Esophagus muscularis mucosa (tissue), 4 donors: Measurements from ENCODE around the gene CLCNKB. TPM values are rescaled to one million over a fixed set of nuclear protein-coding genes. Genes with fewer than 3 reads are reported as not detected.
"Not testable (repeated sequence)": the region's sequence is repeated elsewhere in the genome, so short reads cannot be mapped to it uniquely, and the experiment has no call there.

Experiments
- DNase-seq: peaks from one replicate; pipeline ENCODE4 v3.0.0-alpha.2; 2017; ENCODE audit errors: extremely low spot score
- H3K27ac ChIP-seq, 4 donors: fragments of 200-600 bp; sonication (generic); replicated peaks in 1 of 4; 1 replicate in 3 of 4; 2 replicates in 1 of 4; pipeline ENCODE4 v1.5.1; 2016 to 2019; ENCODE audit warnings: mild to moderate bottlenecking in 1 of 4
- H3K27me3 ChIP-seq, 4 donors: fragments of 200-600 bp; sonication (generic); one replicate each; pipeline versions ENCODE4 v1.5.1 to v1.6.0; 2016 to 2019
- H3K36me3 ChIP-seq, 4 donors: fragments of 200-600 bp; sonication (generic); one replicate each; pipeline ENCODE4 v1.5.1; 2016 to 2019
- H3K4me1 ChIP-seq, 4 donors: fragments of 200-600 bp; sonication (generic); one replicate each; pipeline ENCODE4 v1.5.1; 2016 to 2019
- H3K4me3 ChIP-seq, 4 donors: fragments of 200-600 bp; sonication (generic); 1 replicate in 2 of 4; 2 replicates in 2 of 4; pipeline ENCODE4 v1.5.1; 2016 to 2019; ENCODE audit warnings: mild to moderate bottlenecking in 4 of 4, moderate library complexity in 1 of 4
- H3K9me3 ChIP-seq, 4 donors: fragments of 200-600 bp; sonication (generic); 1 replicate in 3 of 4; 2 replicates in 1 of 4; pipeline ENCODE4 v1.5.1; 2016 to 2019
- CTCF ChIP-seq, 3 experiments: fragments of 200-600 bp in 2 of 3; fragments of 450-650 bp in 1 of 3; sonication (generic) in 2 of 3; IDR thresholded peaks; one replicate each; pipeline ENCODE4 v1.5.1; 2017 to 2019; ENCODE audit warnings: antibody characterized with exemption in 3 of 3, mild to moderate bottlenecking in 2 of 3, moderate library complexity in 1 of 3
- EP300 ChIP-seq: sonication (generic); formaldehyde crosslinking; IDR thresholded peaks from one replicate; pipeline ENCODE4 v1.6.1; 2017; ENCODE audit warnings: antibody characterized with exemption
- POLR2A ChIP-seq: fragments of 450-650 bp; IDR thresholded peaks from one replicate; pipeline ENCODE4 v1.6.1; 2017; ENCODE audit warnings: antibody characterized with exemption, moderate library complexity, mild to moderate bottlenecking, low read depth
- POLR2AphosphoS5 ChIP-seq, 2 donors: sonication (generic); formaldehyde crosslinking; IDR thresholded peaks; one replicate each; pipeline ENCODE4 v1.6.1; 2017; ENCODE audit warnings: antibody characterized with exemption in 2 of 2
- WGBS: methylation state at CpG from one replicate; pipeline ENCODE4 v1.1.5; 2018; 5-methylcytosine and 5-hydroxymethylcytosine counted together
- intact Hi-C: fragments of 100-400 bp; cut with DNase I; formaldehyde crosslinking; loops from one replicate; pipeline ENCODE4 v1.15.1; 2023
- total RNA-seq, 4 donors: library from RNA; depleted of rRNA; stranded (reverse); fragments of >200 nt; gene quantifications; one replicate each; pipeline versions ENCODE4 v1.1.0 to v1.2.1, GENCODE V29; 2016

Gene CLCNKB
- total RNA-seq, 4 donors from 2014 or later = 0.34 TPM; not detected in 3

GRCh38 chr1:16061266-16061665, 17.7 kb downstream of the CLCNKB start:
- peaks cover 0 to 13% (median 4%) of the 10 kb centered on the region in 4 donors for H3K4me1 ChIP-seq
- 100% methylated on average over 1 of the region's 3 CpGs for WGBS
- no peak overlapping the region for H3K27ac ChIP-seq
- no peak for DNase-seq
- no peaks in the 10 kb centered on the region for H3K27me3 ChIP-seq
- no peaks in the 10 kb centered on the region for H3K36me3 ChIP-seq
- H3K9me3 ChIP-seq = no peaks in the 10 kb centered on the region
- intact Hi-C loops = no loop called here
- TF ChIP-seq POLR2AphosphoS5 (IDR thresholded peaks at IDR 0.05) (no peak), EP300 (no peak), POLR2A (no peak), CTCF (IDR thresholded peaks at IDR 0.05) (no peak)
- no peak overlapping the region for H3K4me3 ChIP-seq

- DNase-seq, intact Hi-C loops, H3K4me3 ChIP-seq, H3K9me3 ChIP-seq, H3K27me3 ChIP-seq, H3K27ac ChIP-seq, H3K36me3 ChIP-seq, H3K4me1 ChIP-seq: not testable (repeated sequence)
- WGBS = 73% methylated on average over 14 of the region's 18 CpGs
Measured at GRCh38 chr1:16061989-16062686, 18.6 kb downstream of the CLCNKB start.

GRCh38 chr1:16062687-16063075, 19.1 kb downstream of the CLCNKB start:
- H3K4me3 ChIP-seq, intact Hi-C loops, H3K9me3 ChIP-seq, DNase-seq, H3K27me3 ChIP-seq, H3K27ac ChIP-seq, H3K36me3 ChIP-seq, H3K4me1 ChIP-seq: not testable (repeated sequence)
- 93% methylated on average over 8 of the region's 9 CpGs for WGBS

- intact Hi-C loops = no loop called here
- DNase-seq = no peak
- Histone ChIP-seq H3K9me3 (no peaks in the 10 kb centered on the region), H3K4me3 (no peak overlapping the region), H3K27ac (no peak overlapping the region), H3K36me3 (no peaks in the 10 kb centered on the region), H3K27me3 (no peaks in the 10 kb centered on the region), H3K4me1 (peaks cover 7 to 16% (median 11%) of the 10 kb centered on the region in 4 donors)
- WGBS = 92% methylated on average over 15 of the region's 15 CpGs
- no peak for TF ChIP-seq POLR2AphosphoS5 (IDR thresholded peaks at IDR 0.05)
- TF ChIP-seq CTCF (IDR thresholded peaks at IDR 0.05) = no peak
- no peak for TF ChIP-seq POLR2A
- TF ChIP-seq EP300 = no peak
Measured at GRCh38 chr1:16063226-16063829, 19.7 kb downstream of the CLCNKB start.

GRCh38 chr1:16063921-16064320, 20.3 kb downstream of the CLCNKB start:
- H3K36me3 ChIP-seq = no peaks in the 10 kb centered on the region
- peaks cover 9 to 20% (median 16%) of the 10 kb centered on the region in 4 donors for H3K4me1 ChIP-seq
- intact Hi-C loops = no loop called here
- no peak overlapping the region for H3K4me3 ChIP-seq
- no peak overlapping the region for H3K27ac ChIP-seq
- no peak for TF ChIP-seq EP300
- no peak for TF ChIP-seq CTCF (IDR thresholded peaks at IDR 0.05)
- no peaks in the 10 kb centered on the region for H3K9me3 ChIP-seq
- no peaks in the 10 kb centered on the region for H3K27me3 ChIP-seq
- DNase-seq = no peak
- 74% methylated on average over 9 of the region's 9 CpGs for WGBS
